RWPE1 (cell line): ENCODE results near the gene RALGPS1.

Source experiments
- CTCF ChIA-PET: fragments of 350-600 bp; sonication (Branson Sonifier 250); formaldehyde crosslinking; extraction: SDS; loops from one replicate; lab custom pipeline; 2021; lab: Yijun Ruan, JAX
- POLR2A ChIA-PET: fragments of 400-600 bp; formaldehyde crosslinking; extraction: SDS; loops from one replicate; lab custom pipeline; 2020; ENCODE audit warnings: antibody characterized with exemption; ENCODE audit not compliant: low non-redundant PET; lab: Yijun Ruan, JAX
- DNase-seq: peaks from one replicate; pipeline ENCODE4 v3.0.0; 2012; ENCODE audit warnings: low spot score
- H3K27ac ChIP-seq: fragments of 450-650 bp; 2 replicates; pipeline ENCODE4 v1.5.1; 2017
- CTCF ChIP-seq: fragments of 450-650 bp; conservative IDR thresholded peaks from 2 replicates; pipeline ENCODE4 v1.5.1; 2017; ENCODE audit warnings: low read depth, mild to moderate bottlenecking

RALGPS1 gene

GRCh38 chr9:127081250-127082185 is 166.9 kb downstream of the RALGPS1 start:
- TF ChIP-seq CTCF: no peak
- ChIA-PET CTCF (interaction anchor here (0.7 kb wide), 1 partner anchor 182 kb away, joined by 4 read pairs; no protein-coding TSS in a partner anchor), POLR2A (no interaction called here)
- no peak overlapping the region for H3K27ac ChIP-seq
- no peak for DNase-seq

- DNase-seq: no peak
- ChIA-PET POLR2A (no interaction called here), CTCF (interaction anchor here (0.5 to 1.0 kb wide), 4 partner anchors 10 to 125 kb away, joined by 3 to 4 read pairs (median 3); no protein-coding TSS in a partner anchor)
- no peak overlapping the region for H3K27ac ChIP-seq
- no peak for TF ChIP-seq CTCF
These were observed 168.8 kb downstream of the RALGPS1 start for GRCh38 chr9:127083138-127083980.

GRCh38 chr9:127084076-127085039 is 169.8 kb downstream of the RALGPS1 start:
- CTCF ChIA-PET: interaction anchor here (0.6 to 1.0 kb wide), 3 partner anchors 37 to 126 kb away, joined by 3 read pairs; no protein-coding TSS in a partner anchor
- no peak overlapping the region for H3K27ac ChIP-seq
- no peak for TF ChIP-seq CTCF
- DNase-seq: no peak
- POLR2A ChIA-PET: no interaction called here

GRCh38 chr9:127085186-127085585 is 170.6 kb downstream of the RALGPS1 start:
- CTCF ChIA-PET: no interaction called here
- no peak for TF ChIP-seq CTCF
- POLR2A ChIA-PET: no interaction called here
- DNase-seq: no peak
- H3K27ac ChIP-seq: no peak overlapping the region

GRCh38 chr9:127086771-127087170 is 172.2 kb downstream of the RALGPS1 start:
- ChIA-PET CTCF (no interaction called here), POLR2A (no interaction called here)
- H3K27ac ChIP-seq: no peak overlapping the region
- DNase-seq: no peak
- TF ChIP-seq CTCF: no peak
